Measurements from ENCODE around the gene ARHGAP26.

The ARHGAP26 gene

GRCh38 chr5:142844866-142845265 is 74.7 kb downstream of the ARHGAP26 start:
- H3K27ac ChIP-seq (ENCODE audit: low read depth, low read length): no peak overlapping the region
- H3K36me3 ChIP-seq (ENCODE audit: control insufficient read depth, insufficient read depth, low read length): no peaks in the 10 kb centered on the region
- H3K4me1 ChIP-seq (ENCODE audit: control insufficient read depth, insufficient read depth, low read length): peaks cover 40% of the 10 kb centered on the region
- no peaks in the 10 kb centered on the region for H3K9me3 ChIP-seq (ENCODE audit: control insufficient read depth, insufficient read depth, low read length)
- no peak overlapping the region for H3K4me3 ChIP-seq (ENCODE audit: low read depth, low read length)
- H3K27me3 ChIP-seq (ENCODE audit: control insufficient read depth, insufficient read depth, low read length): no peaks in the 10 kb centered on the region
- no peak overlapping the region for H3K9ac ChIP-seq (ENCODE audit: low read depth, low read length)

GRCh38 chr5:142845402-142845921 is 75.3 kb downstream of the ARHGAP26 start:
- Histone ChIP-seq H3K36me3 (ENCODE audit: control insufficient read depth, insufficient read depth, low read length) (no peaks in the 10 kb centered on the region), H3K9me3 (ENCODE audit: control insufficient read depth, insufficient read depth, low read length) (no peaks in the 10 kb centered on the region), H3K4me1 (ENCODE audit: control insufficient read depth, insufficient read depth, low read length) (peaks cover 43% of the 10 kb centered on the region), H3K27me3 (ENCODE audit: control insufficient read depth, insufficient read depth, low read length) (no peaks in the 10 kb centered on the region), H3K27ac (ENCODE audit: low read depth, low read length) (no peak overlapping the region), H3K9ac (ENCODE audit: low read depth, low read length) (no peak overlapping the region), H3K4me3 (ENCODE audit: low read depth, low read length) (no peak overlapping the region)

GRCh38 chr5:142845954-142846398 is 75.8 kb downstream of the ARHGAP26 start:
- peaks cover 43% of the 10 kb centered on the region for H3K4me1 ChIP-seq (ENCODE audit: control insufficient read depth, insufficient read depth, low read length)
- H3K9ac ChIP-seq (ENCODE audit: low read depth, low read length): no peak overlapping the region
- no peaks in the 10 kb centered on the region for H3K36me3 ChIP-seq (ENCODE audit: control insufficient read depth, insufficient read depth, low read length)
- no peak overlapping the region for H3K27ac ChIP-seq (ENCODE audit: low read depth, low read length)
- no peaks in the 10 kb centered on the region for H3K9me3 ChIP-seq (ENCODE audit: control insufficient read depth, insufficient read depth, low read length)
- no peak overlapping the region for H3K4me3 ChIP-seq (ENCODE audit: low read depth, low read length)
- H3K27me3 ChIP-seq (ENCODE audit: control insufficient read depth, insufficient read depth, low read length): no peaks in the 10 kb centered on the region

GRCh38 chr5:142846406-142846805 is 76.2 kb downstream of the ARHGAP26 start:
- Histone ChIP-seq H3K9me3 (ENCODE audit: control insufficient read depth, insufficient read depth, low read length) (no peaks in the 10 kb centered on the region), H3K36me3 (ENCODE audit: control insufficient read depth, insufficient read depth, low read length) (no peaks in the 10 kb centered on the region), H3K4me1 (ENCODE audit: control insufficient read depth, insufficient read depth, low read length) (peaks cover 39% of the 10 kb centered on the region), H3K4me3 (ENCODE audit: low read depth, low read length) (no peak overlapping the region), H3K27ac (ENCODE audit: low read depth, low read length) (no peak overlapping the region), H3K9ac (ENCODE audit: low read depth, low read length) (no peak overlapping the region), H3K27me3 (ENCODE audit: control insufficient read depth, insufficient read depth, low read length) (no peaks in the 10 kb centered on the region)

GRCh38 chr5:142847898-142848790 is 78.0 kb downstream of the ARHGAP26 start:
- no peak overlapping the region for H3K4me3 ChIP-seq (ENCODE audit: low read depth, low read length)
- H3K4me1 ChIP-seq (ENCODE audit: control insufficient read depth, insufficient read depth, low read length): peaks cover 43% of the 10 kb centered on the region
- no peak overlapping the region for H3K27ac ChIP-seq (ENCODE audit: low read depth, low read length)
- no peak overlapping the region for H3K9ac ChIP-seq (ENCODE audit: low read depth, low read length)
- no peaks in the 10 kb centered on the region for H3K27me3 ChIP-seq (ENCODE audit: control insufficient read depth, insufficient read depth, low read length)
- H3K36me3 ChIP-seq (ENCODE audit: control insufficient read depth, insufficient read depth, low read length): no peaks in the 10 kb centered on the region
- no peaks in the 10 kb centered on the region for H3K9me3 ChIP-seq (ENCODE audit: control insufficient read depth, insufficient read depth, low read length)

- Histone ChIP-seq H3K9me3 (ENCODE audit: control insufficient read depth, insufficient read depth, low read length) (no peaks in the 10 kb centered on the region), H3K27ac (ENCODE audit: low read depth, low read length) (no peak overlapping the region), H3K4me1 (ENCODE audit: control insufficient read depth, insufficient read depth, low read length) (peaks cover 43% of the 10 kb centered on the region)
These were observed 79.3 kb downstream of the ARHGAP26 start for GRCh38 chr5:142849466-142849865.

GRCh38 chr5:142849880-142850279 is 79.7 kb downstream of the ARHGAP26 start:
- H3K27me3 ChIP-seq (ENCODE audit: control insufficient read depth, insufficient read depth, low read length): no peaks in the 10 kb centered on the region
- H3K9me3 ChIP-seq (ENCODE audit: control insufficient read depth, insufficient read depth, low read length): no peaks in the 10 kb centered on the region
- peaks cover 42% of the 10 kb centered on the region for H3K4me1 ChIP-seq (ENCODE audit: control insufficient read depth, insufficient read depth, low read length)
- no peak overlapping the region for H3K27ac ChIP-seq (ENCODE audit: low read depth, low read length)
- no peak overlapping the region for H3K4me3 ChIP-seq (ENCODE audit: low read depth, low read length)
- no peaks in the 10 kb centered on the region for H3K36me3 ChIP-seq (ENCODE audit: control insufficient read depth, insufficient read depth, low read length)
- H3K9ac ChIP-seq (ENCODE audit: low read depth, low read length): no peak overlapping the region

More at GRCh38 chr5:142849466-142849865, 79.3 kb downstream of the ARHGAP26 start:
- Histone ChIP-seq H3K4me3 (ENCODE audit: low read depth, low read length) (no peak overlapping the region), H3K36me3 (ENCODE audit: control insufficient read depth, insufficient read depth, low read length) (no peaks in the 10 kb centered on the region), H3K27me3 (ENCODE audit: control insufficient read depth, insufficient read depth, low read length) (no peaks in the 10 kb centered on the region), H3K9ac (ENCODE audit: low read depth, low read length) (no peak overlapping the region)

GRCh38 chr5:142851731-142852130 is 81.6 kb downstream of the ARHGAP26 start:
- Histone ChIP-seq H3K4me3 (ENCODE audit: low read depth, low read length) (no peak overlapping the region), H3K9me3 (ENCODE audit: control insufficient read depth, insufficient read depth, low read length) (no peaks in the 10 kb centered on the region), H3K27ac (ENCODE audit: low read depth, low read length) (no peak overlapping the region), H3K9ac (ENCODE audit: low read depth, low read length) (no peak overlapping the region), H3K27me3 (ENCODE audit: control insufficient read depth, insufficient read depth, low read length) (no peaks in the 10 kb centered on the region), H3K4me1 (ENCODE audit: control insufficient read depth, insufficient read depth, low read length) (peaks cover 32% of the 10 kb centered on the region), H3K36me3 (ENCODE audit: control insufficient read depth, insufficient read depth, low read length) (no peaks in the 10 kb centered on the region)

- Histone ChIP-seq H3K9ac (ENCODE audit: low read depth, low read length) (no peak overlapping the region), H3K4me1 (ENCODE audit: control insufficient read depth, insufficient read depth, low read length) (peaks cover 37% of the 10 kb centered on the region), H3K36me3 (ENCODE audit: control insufficient read depth, insufficient read depth, low read length) (no peaks in the 10 kb centered on the region), H3K27me3 (ENCODE audit: control insufficient read depth, insufficient read depth, low read length) (no peaks in the 10 kb centered on the region), H3K27ac (ENCODE audit: low read depth, low read length) (no peak overlapping the region), H3K4me3 (ENCODE audit: low read depth, low read length) (no peak overlapping the region), H3K9me3 (ENCODE audit: control insufficient read depth, insufficient read depth, low read length) (no peaks in the 10 kb centered on the region)
These were observed 82.4 kb downstream of the ARHGAP26 start for GRCh38 chr5:142852416-142853198.

GRCh38 chr5:142853682-142854081 is 83.5 kb downstream of the ARHGAP26 start:
- Histone ChIP-seq H3K27ac (ENCODE audit: low read depth, low read length) (no peak overlapping the region), H3K36me3 (ENCODE audit: control insufficient read depth, insufficient read depth, low read length) (no peaks in the 10 kb centered on the region), H3K4me1 (ENCODE audit: control insufficient read depth, insufficient read depth, low read length) (peaks cover 30% of the 10 kb centered on the region), H3K9ac (ENCODE audit: low read depth, low read length) (no peak overlapping the region), H3K4me3 (ENCODE audit: low read depth, low read length) (no peak overlapping the region), H3K9me3 (ENCODE audit: control insufficient read depth, insufficient read depth, low read length) (no peaks in the 10 kb centered on the region), H3K27me3 (ENCODE audit: control insufficient read depth, insufficient read depth, low read length) (no peaks in the 10 kb centered on the region)
